ENCODE data around the gene AHRR. TPM values are rescaled to one million over a fixed set of nuclear protein-coding genes. Genes with fewer than 3 reads are reported as not detected.
A peak's percentile ranks its signal among the peaks of the same experiment; 100 is the strongest.

The AHRR gene
- total and polyA plus RNA-seq, 2 donors (not counting 1 experiment from before 2014, with no cell fraction given) = 11.3 to 26.4 TPM

- Histone ChIP-seq H4K20me1 (ENCODE audit: control insufficient read depth, extremely low read depth, insufficient read depth, low read length) (no peaks in the 10 kb centered on the region), H3K9ac (ENCODE audit: insufficient read depth, low read length) (no peak overlapping the region), H3K27ac (ENCODE audit: insufficient read depth, low read length) (no peak overlapping the region), H3K9me3 (ENCODE audit: control insufficient read depth, insufficient read depth, low read depth, low read length) (no peaks in the 10 kb centered on the region), H3K36me3 (ENCODE audit: control insufficient read depth, insufficient read depth, low read length) (peaks cover 28% of the 10 kb centered on the region), H2AFZ (ENCODE audit: low read length) (no peak overlapping the region), H3K27me3 (ENCODE audit: control insufficient read depth, insufficient read depth, low read length) (no peaks in the 10 kb centered on the region), H3K4me1 (ENCODE audit: control insufficient read depth, extremely low read depth, insufficient read depth, low read length) (peaks cover 17% of the 10 kb centered on the region), H3K79me2 (ENCODE audit: control insufficient read depth, insufficient read depth, low read length) (no peaks in the 10 kb centered on the region), H3K4me2 (ENCODE audit: extremely low read depth, insufficient read depth, low read length) (no peak overlapping the region), H3K4me3 (replicated peaks in 1 of 4; ENCODE audit: control extremely low read depth in 1 of 4, insufficient read depth in 1 of 4, low read depth in 3 of 4, low read length in 4 of 4) (no peak overlapping the region)
- no peak for DNase-seq (ENCODE audit: low read depth in 2 of 2)
- TF ChIP-seq EZH2 (IDR thresholded peaks at IDR 0.05; ENCODE audit: low read length, missing control alignments) (no peak), CTCF (conservative IDR thresholded peaks at IDR 0.05 in 1 of 2, IDR thresholded peaks at IDR 0.05 in 1 of 2; ENCODE audit: low read depth in 1 of 2, low read length in 2 of 2) (no peak)
Observed at GRCh38 chr5:432201-432927, 110.8 kb downstream of the AHRR start.

DNA sequence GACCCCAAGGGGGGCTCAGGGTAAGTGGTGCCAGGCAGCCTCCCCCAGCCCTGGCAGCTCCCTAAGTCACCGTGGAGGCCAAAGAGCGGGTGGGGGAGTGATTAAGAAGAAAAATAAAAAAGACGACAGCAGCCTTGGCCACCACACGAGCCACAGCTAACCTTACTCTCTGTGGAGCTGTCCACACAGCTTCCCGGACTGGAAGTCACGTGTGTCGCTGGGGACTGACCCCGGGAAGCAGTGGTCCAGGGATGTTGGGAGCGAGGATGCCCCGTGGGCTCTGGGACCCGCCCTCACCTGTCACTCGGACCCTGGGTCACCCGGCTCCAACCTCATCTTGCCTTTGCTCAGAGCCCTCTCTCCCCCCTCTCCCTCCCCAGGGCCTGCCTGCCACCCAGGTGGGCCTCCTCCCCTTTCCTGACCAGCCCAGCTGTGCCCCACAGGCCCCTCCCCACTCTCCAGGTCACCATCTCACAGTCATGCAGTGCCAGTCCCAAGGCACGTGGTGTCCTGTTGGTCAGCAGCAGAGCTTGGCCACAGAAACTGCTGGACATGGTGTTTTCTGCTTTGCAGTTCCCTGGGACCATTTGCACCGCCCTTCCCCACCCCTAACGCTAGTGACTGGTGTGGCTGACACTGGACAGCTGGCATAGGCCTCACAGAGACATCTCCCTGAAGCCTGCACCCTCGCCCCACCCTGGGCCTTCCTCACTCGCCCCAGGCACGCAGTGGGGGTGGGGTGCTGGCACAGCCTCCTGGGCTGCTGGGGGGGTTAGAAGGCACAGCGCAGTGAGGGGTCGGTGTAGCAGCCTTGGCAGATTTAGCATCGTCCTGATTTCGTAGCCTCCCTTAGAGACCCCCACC, 111.6 kb downstream of the AHRR start:
- TF ChIP-seq EZH2 (IDR thresholded peaks at IDR 0.05; ENCODE audit: low read length, missing control alignments) (no peak), CTCF (conservative IDR thresholded peaks at IDR 0.05 in 1 of 2, IDR thresholded peaks at IDR 0.05 in 1 of 2; ENCODE audit: low read depth in 1 of 2, low read length in 2 of 2) (no peak)
- peak in 1 of 2 donors; percentile 88 for DNase-seq (ENCODE audit: low read depth in 2 of 2)
- no peaks in the 10 kb centered on the region for H3K9me3 ChIP-seq (ENCODE audit: control insufficient read depth, insufficient read depth, low read depth, low read length)

DNA sequence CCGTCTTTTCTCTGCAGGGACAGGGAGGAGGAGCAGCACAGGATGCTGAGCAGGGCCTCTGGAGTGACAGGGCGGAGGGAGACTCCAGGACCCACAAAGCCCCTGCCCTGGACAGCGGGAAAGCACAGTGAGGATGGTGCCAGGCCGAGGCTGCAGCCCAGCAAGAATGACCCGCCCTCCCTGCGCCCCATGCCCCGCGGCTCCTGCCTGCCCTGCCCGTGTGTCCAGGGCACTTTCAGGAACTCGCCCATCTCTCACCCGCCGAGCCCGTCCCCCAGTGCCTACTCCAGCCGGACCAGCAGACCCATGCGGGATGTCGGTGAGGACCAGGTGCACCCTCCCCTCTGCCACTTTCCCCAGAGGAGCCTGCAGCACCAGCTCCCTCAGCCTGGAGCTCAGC, 112.3 kb downstream of the AHRR start:
- Histone ChIP-seq H3K27ac (ENCODE audit: insufficient read depth, low read length) (no peak overlapping the region), H3K4me1 (ENCODE audit: control insufficient read depth, extremely low read depth, insufficient read depth, low read length) (peaks cover 17% of the 10 kb centered on the region), H3K4me3 (replicated peaks in 1 of 4; ENCODE audit: control extremely low read depth in 1 of 4, insufficient read depth in 1 of 4, low read depth in 3 of 4, low read length in 4 of 4) (no peak overlapping the region), H3K79me2 (ENCODE audit: control insufficient read depth, insufficient read depth, low read length) (no peaks in the 10 kb centered on the region), H2AFZ (ENCODE audit: low read length) (no peak overlapping the region), H4K20me1 (ENCODE audit: control insufficient read depth, extremely low read depth, insufficient read depth, low read length) (no peaks in the 10 kb centered on the region), H3K4me2 (ENCODE audit: extremely low read depth, insufficient read depth, low read length) (no peak overlapping the region), H3K36me3 (ENCODE audit: control insufficient read depth, insufficient read depth, low read length) (peaks cover 23% of the 10 kb centered on the region), H3K9ac (ENCODE audit: insufficient read depth, low read length) (no peak overlapping the region), H3K9me3 (ENCODE audit: control insufficient read depth, insufficient read depth, low read depth, low read length) (no peaks in the 10 kb centered on the region), H3K27me3 (ENCODE audit: control insufficient read depth, insufficient read depth, low read length) (no peaks in the 10 kb centered on the region)
- TF ChIP-seq CTCF (conservative IDR thresholded peaks at IDR 0.05 in 1 of 2, IDR thresholded peaks at IDR 0.05 in 1 of 2; ENCODE audit: low read depth in 1 of 2, low read length in 2 of 2) (no peak), EZH2 (IDR thresholded peaks at IDR 0.05; ENCODE audit: low read length, missing control alignments) (no peak)
- DNase-seq (ENCODE audit: low read depth in 2 of 2) = no peak

More for the DNA sequence above, 111.6 kb downstream of the AHRR start:
- Histone ChIP-seq H2AFZ (ENCODE audit: low read length) (no peak overlapping the region), H3K36me3 (ENCODE audit: control insufficient read depth, insufficient read depth, low read length) (peaks cover 26% of the 10 kb centered on the region), H3K4me1 (ENCODE audit: control insufficient read depth, extremely low read depth, insufficient read depth, low read length) (peaks cover 17% of the 10 kb centered on the region), H3K27me3 (ENCODE audit: control insufficient read depth, insufficient read depth, low read length) (no peaks in the 10 kb centered on the region), H3K4me3 (replicated peaks in 1 of 4; ENCODE audit: control extremely low read depth in 1 of 4, insufficient read depth in 1 of 4, low read depth in 3 of 4, low read length in 4 of 4) (no peak overlapping the region), H4K20me1 (ENCODE audit: control insufficient read depth, extremely low read depth, insufficient read depth, low read length) (no peaks in the 10 kb centered on the region), H3K27ac (ENCODE audit: insufficient read depth, low read length) (peak overlapping the region; percentile 25), H3K79me2 (ENCODE audit: control insufficient read depth, insufficient read depth, low read length) (no peaks in the 10 kb centered on the region), H3K9ac (ENCODE audit: insufficient read depth, low read length) (no peak overlapping the region), H3K4me2 (ENCODE audit: extremely low read depth, insufficient read depth, low read length) (no peak overlapping the region)

Measured in fibroblast of lung (primary cell).